Measurements from ENCODE around the gene SPINK14.

GRCh38 chr5:148193202-148193601, 24.9 kb downstream of the SPINK14 start:
- TF ChIP-seq, protein P1, sequence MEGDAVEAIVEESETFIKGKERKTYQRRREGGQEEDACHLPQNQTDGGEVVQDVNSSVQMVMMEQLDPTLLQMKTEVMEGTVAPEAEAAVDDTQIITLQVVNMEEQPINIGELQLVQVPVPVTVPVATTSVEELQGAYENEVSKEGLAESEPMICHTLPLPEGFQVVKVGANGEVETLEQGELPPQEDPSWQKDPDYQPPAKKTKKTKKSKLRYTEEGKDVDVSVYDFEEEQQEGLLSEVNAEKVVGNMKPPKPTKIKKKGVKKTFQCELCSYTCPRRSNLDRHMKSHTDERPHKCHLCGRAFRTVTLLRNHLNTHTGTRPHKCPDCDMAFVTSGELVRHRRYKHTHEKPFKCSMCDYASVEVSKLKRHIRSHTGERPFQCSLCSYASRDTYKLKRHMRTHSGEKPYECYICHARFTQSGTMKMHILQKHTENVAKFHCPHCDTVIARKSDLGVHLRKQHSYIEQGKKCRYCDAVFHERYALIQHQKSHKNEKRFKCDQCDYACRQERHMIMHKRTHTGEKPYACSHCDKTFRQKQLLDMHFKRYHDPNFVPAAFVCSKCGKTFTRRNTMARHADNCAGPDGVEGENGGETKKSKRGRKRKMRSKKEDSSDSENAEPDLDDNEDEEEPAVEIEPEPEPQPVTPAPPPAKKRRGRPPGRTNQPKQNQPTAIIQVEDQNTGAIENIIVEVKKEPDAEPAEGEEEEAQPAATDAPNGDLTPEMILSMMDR (IDR thresholded peaks at IDR 0.05) = no peak
- TF ChIP-seq POLR2A (IDR thresholded peaks at IDR 0.05) = no peak
